Measurements from ENCODE around the gene HDDC3. TPM values are rescaled to one million over a fixed set of nuclear protein-coding genes. Genes with fewer than 3 reads are reported as not detected.

The HDDC3 gene
- total RNA-seq, 1 donor from 2014 or later = 10.5 TPM

DNA sequence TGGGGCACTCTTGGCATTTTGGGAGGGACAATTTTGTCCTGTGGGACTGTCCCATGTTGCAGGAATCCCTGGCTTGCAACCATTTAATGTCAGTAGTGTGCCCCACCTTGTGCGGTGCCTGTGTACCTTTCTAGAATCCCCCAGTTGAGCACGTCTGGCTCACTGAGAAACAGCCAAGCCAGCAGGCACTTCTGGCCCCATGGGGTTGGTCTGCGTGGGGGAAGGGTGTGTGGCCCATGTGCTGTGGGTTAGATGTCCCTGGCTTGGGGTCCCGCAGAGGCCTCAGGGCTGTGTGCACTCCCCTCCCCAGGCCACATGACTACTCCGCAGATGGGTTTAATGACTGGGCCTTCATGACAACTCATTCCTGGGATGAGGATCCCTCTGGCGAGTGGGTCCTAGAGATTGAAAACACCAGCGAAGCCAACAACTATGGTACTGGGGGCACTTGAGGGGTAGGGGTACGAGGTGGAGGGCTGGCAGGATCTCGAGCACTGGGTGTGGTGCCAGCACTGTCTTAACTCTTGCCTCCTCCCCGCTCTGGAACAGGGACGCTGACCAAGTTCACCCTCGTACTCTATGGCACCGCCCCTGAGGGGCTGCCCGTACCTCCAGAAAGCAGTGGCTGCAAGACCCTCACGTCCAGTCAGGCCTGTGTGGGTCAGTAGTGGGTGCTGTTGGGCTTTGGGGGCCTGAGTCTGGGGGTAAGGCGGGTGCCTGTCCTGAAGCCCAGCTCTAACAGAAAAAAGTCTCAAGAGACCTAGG lies 51.8 kb downstream of the HDDC3 start:
- H3K4me3 Mint-ChIP-seq (ENCODE audit: unreplicated experiment) = no peak overlapping the region
- Histone ChIP-seq H3K9me3 (ENCODE audit: insufficient read depth, low read depth, low read length) (no peaks in the 10 kb centered on the region), H3K27ac (ENCODE audit: low read depth, low read length) (no peak overlapping the region), H3K27me3 (ENCODE audit: insufficient read depth, low read length) (no peaks in the 10 kb centered on the region), H2AFZ (ENCODE audit: low read depth, low read length) (no peak overlapping the region), H3K4me1 (ENCODE audit: insufficient read depth, low read length) (peaks cover 15% of the 10 kb centered on the region), H3K4me2 (ENCODE audit: low read length) (no peak overlapping the region), H3K79me2 (ENCODE audit: insufficient read depth, low read length) (peaks cover 6% of the 10 kb centered on the region), H3K36me3 (ENCODE audit: insufficient read depth, low read length) (peaks cover 18% of the 10 kb centered on the region), H4K20me1 (ENCODE audit: insufficient read depth, low read length) (peaks cover 18% of the 10 kb centered on the region), H3K4me3 (ENCODE audit: insufficient read depth, low read depth, low read length) (no peak overlapping the region), H3K9ac (ENCODE audit: low read length) (no peak overlapping the region)
- DNase-seq (ENCODE audit: low read depth) (no peak), FAIRE-seq (no peak)
- no peaks in the 10 kb centered on the region for H3K4me1 Mint-ChIP-seq (ENCODE audit: low read depth, unreplicated experiment)
- H3K9me3 Mint-ChIP-seq (ENCODE audit: unreplicated experiment) = no peaks in the 10 kb centered on the region
- no peaks in the 10 kb centered on the region for H3K27me3 Mint-ChIP-seq (ENCODE audit: low read depth, unreplicated experiment)
- TF ChIP-seq EZH2 (IDR thresholded peaks at IDR 0.05; ENCODE audit: insufficient read depth, low read length) = no peak
- TF ChIP-seq, protein P1, sequence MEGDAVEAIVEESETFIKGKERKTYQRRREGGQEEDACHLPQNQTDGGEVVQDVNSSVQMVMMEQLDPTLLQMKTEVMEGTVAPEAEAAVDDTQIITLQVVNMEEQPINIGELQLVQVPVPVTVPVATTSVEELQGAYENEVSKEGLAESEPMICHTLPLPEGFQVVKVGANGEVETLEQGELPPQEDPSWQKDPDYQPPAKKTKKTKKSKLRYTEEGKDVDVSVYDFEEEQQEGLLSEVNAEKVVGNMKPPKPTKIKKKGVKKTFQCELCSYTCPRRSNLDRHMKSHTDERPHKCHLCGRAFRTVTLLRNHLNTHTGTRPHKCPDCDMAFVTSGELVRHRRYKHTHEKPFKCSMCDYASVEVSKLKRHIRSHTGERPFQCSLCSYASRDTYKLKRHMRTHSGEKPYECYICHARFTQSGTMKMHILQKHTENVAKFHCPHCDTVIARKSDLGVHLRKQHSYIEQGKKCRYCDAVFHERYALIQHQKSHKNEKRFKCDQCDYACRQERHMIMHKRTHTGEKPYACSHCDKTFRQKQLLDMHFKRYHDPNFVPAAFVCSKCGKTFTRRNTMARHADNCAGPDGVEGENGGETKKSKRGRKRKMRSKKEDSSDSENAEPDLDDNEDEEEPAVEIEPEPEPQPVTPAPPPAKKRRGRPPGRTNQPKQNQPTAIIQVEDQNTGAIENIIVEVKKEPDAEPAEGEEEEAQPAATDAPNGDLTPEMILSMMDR (IDR thresholded peaks at IDR 0.05; ENCODE audit: insufficient read depth, low read depth, low read length) = no peak
- H3K27ac Mint-ChIP-seq (ENCODE audit: unreplicated experiment) = no peak overlapping the region
- H3K36me3 Mint-ChIP-seq (ENCODE audit: low read depth, unreplicated experiment) = peaks cover 15% of the 10 kb centered on the region

Other genes with a start within 250 kb of the HDDC3 start
- gene BLM, start 215.2 kb downstream of the HDDC3 start, total RNA-seq = 2.8 and 3.7 TPM in 2 replicates
- gene FURIN, start 64.0 kb downstream of the HDDC3 start, total RNA-seq = 122 and 135 TPM in 2 replicates
- gene FES, start 48.0 kb downstream of the HDDC3 start, total RNA-seq = 4.4 and 7.2 TPM in 2 replicates
- 18.5 and 21.3 TPM in 2 replicates for gene MAN2A2, start 29.2 kb downstream of the HDDC3 start, total RNA-seq
- 56.2 and 56.6 TPM in 2 replicates for gene UNC45A, start 2.7 kb upstream of the HDDC3 start, total RNA-seq
- 6.5 and 6.8 TPM in 2 replicates for gene RCCD1, start 22.3 kb upstream of the HDDC3 start, total RNA-seq
- 8.1 and 11.8 TPM in 2 replicates for gene PRC1, start 62.0 kb upstream of the HDDC3 start, total RNA-seq
- 9.7 and 12.0 TPM in 2 replicates for gene VPS33B, start 90.0 kb upstream of the HDDC3 start, total RNA-seq
- gene SV2B, start 167.7 kb upstream of the HDDC3 start, total RNA-seq = not detected in 2 replicates